Renal cortical epithelial cell (primary cell): ENCODE results near the gene FBN3. TPM values are rescaled to one million over a fixed set of nuclear protein-coding genes. Genes with fewer than 3 reads are reported as not detected.
"Not testable (repeated sequence)": the region's sequence is repeated elsewhere in the genome, so short reads cannot be mapped to it uniquely, and the experiment has no call there.

Experiments
- DNase-seq: peaks from one replicate; pipeline ENCODE4 v3.0.0-alpha.2; 2011; ENCODE audit warnings: low read depth
- total RNA-seq: library from RNA; depleted of rRNA; stranded (reverse); fragments of >200 nt; gene quantifications from 2 replicates; pipeline ENCODE4 v1.2.3, GENCODE V29; 2014

Gene FBN3
- total RNA-seq: under 0.01 TPM in 1 of 2 replicates, not detected in the other

DNA sequence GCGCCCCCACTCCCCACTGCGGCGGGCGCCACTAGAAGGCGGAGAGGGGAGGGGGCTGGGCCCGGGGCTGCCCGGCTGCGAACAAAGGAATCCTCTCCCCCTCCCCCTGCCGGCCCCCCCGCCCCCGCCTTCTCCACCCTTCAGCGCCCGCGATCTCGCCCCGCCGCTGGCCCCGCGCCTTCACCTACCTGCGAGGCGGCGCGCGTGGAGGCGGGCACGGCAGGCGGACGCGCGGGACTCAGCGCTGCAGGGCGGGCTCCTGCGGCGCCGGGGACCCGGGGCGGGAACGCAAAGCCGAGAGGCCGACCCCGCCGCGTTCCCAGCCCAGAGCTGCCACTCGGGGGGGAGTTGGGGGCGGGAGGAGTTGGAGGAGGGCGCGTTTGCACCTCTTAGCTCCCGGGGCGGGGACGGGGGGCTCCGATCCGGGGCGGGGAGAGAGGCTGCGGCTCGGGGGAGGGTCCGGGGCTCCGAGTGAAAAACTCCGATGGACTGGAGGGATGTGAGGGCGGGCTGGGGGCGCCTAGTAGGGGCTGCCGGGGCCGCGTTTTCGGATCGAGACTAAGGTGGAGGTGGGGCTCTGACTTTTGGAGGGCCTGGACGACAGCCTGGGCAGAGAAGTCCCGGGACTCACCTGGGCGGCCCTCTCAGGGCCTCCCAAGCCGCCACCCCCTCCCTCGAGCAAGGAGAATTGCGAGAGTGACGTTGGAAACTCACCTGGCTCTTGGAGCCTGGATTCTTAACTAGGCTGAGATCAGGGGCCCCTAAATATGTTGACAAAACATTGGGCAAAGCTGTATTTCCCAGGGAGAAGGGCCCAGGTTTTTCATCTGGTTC lies at the start of gene FBN3:
Gene FBN3 (minus strand): TSS at position 332 of the 834 bp plus-strand sequence. CDS start 2,112 bp downstream, outside the sequence.
- no peak for DNase-seq

GRCh38 chr19:8196271-8196927 lies 47.0 kb upstream of the FBN3 start:
- DNase-seq: peak; percentile 13

GRCh38 chr19:8194528-8195267 lies 45.3 kb upstream of the FBN3 start:
- no peak for DNase-seq

GRCh38 chr19:8192221-8192820 lies 42.9 kb upstream of the FBN3 start:
- DNase-seq: no peak

- DNase-seq: no peak
These were observed 36.1 kb upstream of the FBN3 start for GRCh38 chr19:8185343-8186068.

GRCh38 chr19:8184274-8184673 lies 34.9 kb upstream of the FBN3 start:
- DNase-seq: no peak

DNA sequence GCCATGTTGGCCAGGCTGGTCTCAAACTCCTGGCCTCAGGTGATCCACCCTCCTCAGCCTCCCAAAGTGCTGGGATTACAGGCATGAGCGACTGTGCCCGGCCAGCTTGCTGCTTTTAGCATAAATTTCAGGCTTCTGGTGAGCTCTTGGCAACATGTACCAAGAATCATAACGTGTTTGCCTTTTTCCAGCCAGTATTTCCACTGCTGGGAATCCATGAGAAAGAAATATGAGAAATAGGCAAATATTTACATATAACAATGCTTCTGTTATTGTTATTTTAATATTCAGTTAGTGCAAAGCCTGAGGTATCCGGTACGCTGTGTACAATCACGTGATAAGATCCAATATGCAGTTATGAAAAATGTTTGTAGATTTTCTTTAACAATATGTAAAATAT lies 30.6 kb upstream of the FBN3 start:
- DNase-seq: no peak

- DNase-seq: peak; percentile 91
These were observed 25.3 kb upstream of the FBN3 start for GRCh38 chr19:8174706-8175105.

DNA sequence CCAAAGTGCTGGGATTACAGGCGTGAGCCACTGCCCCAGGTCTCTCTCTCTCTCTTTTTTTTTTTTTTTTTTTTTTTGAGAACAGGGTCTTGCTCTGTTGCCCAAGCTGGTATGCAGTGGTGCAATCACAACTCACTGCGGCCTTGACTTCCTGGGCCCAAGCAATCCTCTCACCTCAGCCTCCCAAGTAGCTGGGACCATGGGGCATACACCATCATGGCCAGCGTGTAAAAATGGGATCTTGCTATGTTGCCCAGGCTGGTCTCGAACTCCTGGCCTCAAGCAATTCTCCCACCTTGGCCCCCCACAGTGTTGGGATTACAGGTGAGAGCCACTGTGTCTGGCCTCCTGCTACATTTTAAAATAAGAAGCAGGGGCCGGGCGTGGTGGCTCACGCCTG lies 19.1 kb upstream of the FBN3 start:
- DNase-seq: no peak

DNA sequence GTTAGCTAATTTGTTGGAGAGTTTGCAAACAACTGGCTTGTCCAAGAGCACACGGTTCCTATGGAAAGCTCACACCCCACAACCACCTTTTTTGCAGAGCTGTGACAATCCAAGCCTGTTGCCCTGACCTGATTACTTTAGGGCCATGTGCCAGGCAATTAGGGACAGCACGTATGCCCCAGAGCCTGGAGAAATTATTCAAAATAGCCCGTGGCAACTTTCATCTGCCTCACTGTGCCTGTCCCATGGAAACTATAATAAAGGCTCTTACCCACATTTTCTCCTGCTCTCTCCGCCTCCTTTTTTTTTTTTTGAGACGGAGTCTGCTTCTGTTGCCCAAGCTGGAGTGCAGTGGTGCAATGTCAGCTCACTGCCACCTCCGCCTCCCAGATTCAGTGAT lies 18.6 kb upstream of the FBN3 start:
- no peak for DNase-seq

GRCh38 chr19:8163759-8164158 lies 14.4 kb upstream of the FBN3 start:
- DNase-seq: no peak

DNA sequence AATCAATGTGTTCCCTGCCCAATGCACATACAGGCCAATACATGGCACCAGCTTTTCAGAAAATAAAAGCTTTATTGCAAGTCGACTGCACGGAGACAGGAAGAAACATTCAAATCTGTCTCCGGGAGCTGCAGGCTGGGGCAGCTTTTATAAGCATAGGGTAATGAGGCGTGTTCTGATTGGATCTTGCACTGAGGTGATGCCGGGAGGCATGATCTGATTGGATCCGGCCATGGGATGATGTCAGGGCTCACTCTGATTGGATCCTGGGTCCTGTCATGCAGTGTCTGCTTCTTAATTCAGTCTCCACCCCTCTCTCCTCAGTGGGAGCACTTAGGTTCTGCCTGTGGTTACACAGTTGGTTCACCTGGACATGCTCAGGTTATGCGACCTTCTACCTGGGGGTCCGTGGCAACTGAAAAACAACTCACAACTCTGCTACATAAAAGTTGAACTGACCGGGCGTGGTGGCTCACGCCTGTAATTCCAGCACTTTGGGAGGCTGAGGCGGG lies 11.8 kb upstream of the FBN3 start:
- peak; percentile 36 for DNase-seq

- not testable (repeated sequence) for DNase-seq
These were observed 9.9 kb upstream of the FBN3 start for GRCh38 chr19:8159322-8159721.

- peak; percentile 76 for DNase-seq
These were observed 9.2 kb upstream of the FBN3 start for GRCh38 chr19:8158411-8159074.

DNA sequence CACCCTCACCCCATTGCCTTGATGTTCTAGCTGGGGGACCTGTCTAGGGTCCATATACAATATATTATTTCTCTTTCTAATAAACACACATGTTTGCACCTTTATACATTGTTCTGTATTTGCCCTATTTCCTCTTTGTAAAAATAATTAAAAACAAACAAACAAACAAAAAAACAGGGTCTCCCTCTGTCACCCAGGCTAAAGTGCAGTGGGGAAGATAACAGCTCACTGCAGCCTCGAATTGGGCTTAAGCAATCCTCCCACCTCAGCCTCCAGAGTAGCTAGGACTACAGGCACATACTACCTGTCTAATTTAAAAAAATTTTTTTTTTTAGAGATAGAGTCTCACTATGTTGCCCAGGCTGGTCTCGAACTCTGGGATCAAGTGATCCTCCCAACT lies 5.9 kb upstream of the FBN3 start:
- DNase-seq: no peak

- DNase-seq: not testable (repeated sequence)
These were observed 4.6 kb upstream of the FBN3 start for GRCh38 chr19:8154014-8154413.

- no peak for DNase-seq
These were observed 2.3 kb upstream of the FBN3 start for GRCh38 chr19:8151767-8152035.

- DNase-seq: no peak
These were observed 1.8 kb upstream of the FBN3 start for GRCh38 chr19:8150998-8151766.

GRCh38 chr19:8150178-8150865 lies 930 bp upstream of the FBN3 start:
- no peak for DNase-seq
